Measurements from ENCODE around the gene CACHD1.

Gene CACHD1

DNA sequence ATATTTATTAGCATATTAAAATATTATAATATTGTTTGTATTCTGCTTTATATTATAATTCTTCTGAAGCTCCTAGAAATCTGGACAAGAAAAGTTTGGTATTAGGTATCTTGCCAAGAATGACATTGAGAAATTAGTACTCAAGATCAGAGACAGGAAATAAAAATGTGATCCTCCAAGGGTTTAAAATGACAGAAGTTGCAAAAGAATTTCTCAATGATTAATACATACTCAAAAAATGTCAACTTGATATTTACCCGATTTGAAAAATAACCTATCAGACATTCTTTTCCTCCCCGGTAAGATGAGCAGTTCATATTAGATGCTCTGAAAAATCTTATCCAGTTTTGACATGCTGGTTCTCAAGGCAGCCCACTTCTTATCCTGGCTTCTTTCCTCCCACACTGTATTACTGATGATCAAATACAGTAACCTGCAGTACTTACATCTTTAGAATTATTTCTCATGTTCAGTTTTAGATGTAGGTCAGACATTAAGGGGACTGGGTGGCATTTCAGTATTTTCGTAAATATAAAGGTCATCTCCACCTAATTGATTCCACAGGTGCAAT, 55.3 kb downstream of the CACHD1 start:
- no peak for DNase-seq

DNA sequence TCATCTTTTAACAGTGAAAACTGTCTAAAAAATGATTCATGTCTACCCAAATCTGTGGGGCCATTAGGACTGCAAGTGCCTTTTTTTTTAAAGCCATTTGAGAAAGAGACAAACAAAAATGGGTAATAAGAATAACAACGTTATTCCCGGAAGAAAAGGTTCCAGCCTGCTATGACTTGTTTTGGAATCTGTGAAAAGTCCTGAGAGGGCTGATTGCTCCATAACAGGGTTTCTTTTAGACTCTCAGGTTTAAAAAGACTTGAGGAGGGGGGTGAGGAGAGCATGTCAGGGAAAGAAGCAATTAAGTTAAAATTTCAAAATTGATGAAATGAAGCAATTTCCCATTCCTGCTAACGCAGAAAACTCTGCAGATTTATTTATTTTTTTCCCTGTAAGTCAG, 56.4 kb downstream of the CACHD1 start:
- DNase-seq, result no peak

DNA sequence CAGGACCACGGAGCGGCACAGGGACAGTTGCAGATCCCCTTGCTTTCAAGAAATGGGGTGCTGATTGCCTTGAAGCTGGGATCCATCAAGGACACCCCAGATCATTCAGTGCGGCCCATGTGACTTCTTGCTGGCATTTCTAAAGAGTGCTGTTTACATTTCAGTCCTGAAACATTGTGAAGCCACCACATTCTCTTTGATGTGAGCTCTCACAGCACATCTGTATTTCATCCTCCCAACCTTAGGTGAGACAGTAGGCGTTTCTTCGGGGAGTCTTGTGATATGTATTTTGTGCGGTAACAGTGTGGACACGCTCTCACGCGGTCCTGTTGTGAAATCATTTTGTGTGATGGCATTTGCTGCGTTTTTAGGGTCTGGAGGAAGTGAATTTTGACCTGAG, 57.2 kb downstream of the CACHD1 start:
- DNase-seq, result no peak

DNA sequence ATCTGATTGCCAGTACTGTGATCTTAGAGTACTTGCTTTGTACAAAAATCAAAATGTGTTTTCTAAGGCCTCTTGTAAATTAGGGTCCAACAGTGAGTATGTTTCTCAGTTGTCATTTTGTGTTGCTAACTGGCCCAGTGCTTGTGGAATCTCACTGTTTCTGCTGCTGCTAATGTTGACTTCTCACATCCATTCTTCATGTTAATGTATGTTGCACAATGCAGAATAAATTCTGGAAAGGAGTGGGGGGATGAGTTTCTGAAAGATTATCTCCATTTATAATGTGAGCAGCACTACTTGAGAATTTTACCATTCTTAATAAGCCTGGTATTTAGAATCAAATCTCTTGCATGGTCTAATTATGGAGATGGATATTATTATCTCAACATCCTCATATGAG, 57.9 kb downstream of the CACHD1 start:
- no peak for DNase-seq

DNA sequence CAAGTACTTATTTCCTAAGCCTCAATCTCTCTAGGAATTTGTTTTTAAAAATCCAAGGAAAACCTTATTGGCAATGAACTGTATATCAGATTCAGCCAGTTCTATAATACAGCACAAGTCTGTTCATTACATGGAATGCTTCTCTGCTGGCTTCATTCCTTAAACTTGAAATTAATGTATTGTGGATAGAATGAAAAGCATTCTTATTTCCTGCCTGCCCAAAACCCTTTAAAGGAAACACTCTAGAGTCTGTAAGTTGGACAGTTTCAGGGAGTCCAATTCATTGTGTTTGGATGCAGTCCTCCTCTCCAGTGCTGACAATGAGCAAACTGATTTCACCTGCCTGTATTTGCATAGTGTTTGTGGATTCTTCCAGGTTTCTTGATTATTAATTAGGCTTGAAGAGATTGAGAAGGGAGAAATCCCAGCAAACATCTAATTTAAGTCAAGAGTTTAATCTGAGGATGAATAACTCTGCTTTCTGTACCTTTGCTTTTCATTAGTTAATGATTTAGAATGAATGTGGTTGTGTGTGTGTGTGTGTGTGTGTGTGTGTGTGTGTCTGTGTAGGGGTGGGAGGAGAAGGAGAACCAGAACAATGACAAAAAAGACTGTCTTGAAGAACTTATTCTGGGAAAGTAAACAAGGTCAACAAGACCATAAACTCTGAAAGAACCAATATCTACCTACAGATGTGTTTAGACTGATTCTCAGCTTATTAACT, 61.2 kb downstream of the CACHD1 start:
- DNase-seq, result no peak

DNA sequence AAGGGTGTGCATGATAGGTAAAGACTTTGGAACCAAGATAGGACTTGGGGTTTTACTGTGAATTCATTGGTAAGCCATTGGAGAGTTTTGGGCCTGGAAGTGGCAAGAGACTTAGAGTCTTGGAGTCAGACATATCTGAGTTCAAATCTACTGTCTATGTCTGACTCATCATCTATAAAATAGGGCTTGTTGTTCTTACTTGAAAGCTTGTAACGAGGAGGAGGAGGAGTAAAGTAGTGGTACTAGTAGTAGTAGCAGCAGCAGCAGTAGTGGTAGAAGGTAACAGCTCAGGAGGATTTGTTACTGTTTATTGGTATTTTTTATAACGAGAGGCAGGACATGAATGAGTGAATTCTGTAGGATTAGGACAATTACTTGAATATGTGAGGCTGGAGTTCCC, 62.7 kb downstream of the CACHD1 start:
- DNase-seq, result no peak

DNA sequence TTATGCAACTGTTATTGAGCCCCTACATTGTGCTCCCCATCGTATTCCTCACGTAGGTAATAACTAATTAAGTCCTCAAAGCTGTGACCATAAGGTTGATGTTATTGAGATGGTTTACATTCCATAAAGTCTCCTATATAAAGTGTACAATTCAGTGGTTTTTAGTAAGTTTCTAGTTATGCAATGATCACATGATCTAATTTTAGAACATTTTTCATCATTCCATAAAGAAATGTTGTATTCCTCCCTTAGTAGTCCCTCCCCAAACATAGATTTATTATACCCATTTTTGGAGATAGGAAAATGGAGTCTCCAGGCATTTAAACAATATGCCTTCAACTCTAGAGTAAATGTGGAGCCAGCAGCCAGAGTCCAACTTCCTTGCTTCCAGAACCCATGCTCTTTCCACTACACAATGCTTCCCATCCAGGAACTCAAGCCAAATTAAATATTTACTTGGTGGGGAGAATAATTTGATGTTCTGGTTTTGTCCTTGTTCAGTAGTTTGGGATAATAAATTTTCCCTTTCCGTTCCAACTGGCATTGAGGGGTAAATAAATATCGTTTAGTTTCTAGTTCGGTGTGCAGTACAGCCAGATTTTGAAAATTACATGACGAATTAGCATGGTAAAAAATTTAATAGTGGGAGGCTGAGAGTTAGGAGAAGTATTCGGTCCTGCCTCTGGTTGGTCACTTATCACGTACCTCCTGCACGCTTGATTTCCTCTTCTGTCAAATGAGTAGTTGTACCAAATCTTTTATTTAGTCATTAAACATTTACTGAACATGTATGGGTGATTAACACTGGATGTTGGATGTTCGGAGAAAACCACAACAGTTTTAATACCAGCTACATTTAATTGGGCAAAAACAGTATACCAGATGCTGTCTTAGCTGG, 66.3 kb downstream of the CACHD1 start:
- no peak for DNase-seq

DNA sequence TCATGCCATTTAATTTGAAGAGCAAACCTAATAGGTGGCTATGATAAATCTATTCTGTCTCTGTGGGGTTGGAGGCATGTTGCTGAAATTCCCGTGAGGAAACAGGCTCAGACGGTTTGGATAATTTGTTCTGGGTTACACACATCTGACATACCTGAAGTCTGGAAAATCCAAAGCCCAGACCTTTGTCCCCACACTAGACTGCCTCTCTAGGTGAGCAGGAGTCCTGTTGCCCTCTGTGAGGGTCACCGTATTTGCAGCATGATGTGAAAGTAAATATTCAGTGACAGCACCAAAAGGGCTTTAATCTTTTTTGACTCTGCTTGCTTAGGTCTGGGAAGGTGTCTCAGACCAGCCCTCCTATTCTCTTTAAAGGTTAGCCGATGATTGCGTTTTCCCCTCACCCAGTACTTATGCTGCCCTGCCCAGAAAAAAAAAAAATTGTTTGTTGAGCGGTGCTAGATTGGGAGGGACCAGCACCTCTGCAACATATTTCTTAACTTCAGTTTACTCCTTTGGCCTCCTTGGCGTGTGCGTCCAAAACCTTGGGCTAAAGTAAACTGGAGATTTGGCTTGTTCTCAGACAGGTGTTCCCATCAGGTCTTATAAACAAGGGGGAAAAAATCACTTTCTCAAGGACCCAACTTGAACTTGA, 67.0 kb downstream of the CACHD1 start:
- DNase-seq, result no peak

DNA sequence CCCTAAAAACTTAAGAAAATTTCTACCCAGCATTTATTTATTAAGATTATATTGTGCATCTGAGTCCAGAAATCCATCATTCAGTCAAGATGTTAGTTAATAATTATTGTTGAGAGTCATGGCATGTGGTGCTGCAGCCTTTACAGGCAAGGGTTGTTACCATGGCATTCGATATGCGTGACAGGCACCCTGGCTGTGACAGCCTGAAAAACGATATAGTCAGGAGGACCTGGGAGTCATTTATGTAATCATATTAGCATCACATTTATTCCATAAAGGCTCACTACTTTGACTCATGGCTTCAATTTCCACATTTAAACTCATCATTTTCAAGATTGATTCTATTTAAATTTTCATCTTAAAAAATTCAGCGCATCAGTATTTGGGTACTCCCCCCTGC, 68.0 kb downstream of the CACHD1 start:
- no peak for DNase-seq

DNA sequence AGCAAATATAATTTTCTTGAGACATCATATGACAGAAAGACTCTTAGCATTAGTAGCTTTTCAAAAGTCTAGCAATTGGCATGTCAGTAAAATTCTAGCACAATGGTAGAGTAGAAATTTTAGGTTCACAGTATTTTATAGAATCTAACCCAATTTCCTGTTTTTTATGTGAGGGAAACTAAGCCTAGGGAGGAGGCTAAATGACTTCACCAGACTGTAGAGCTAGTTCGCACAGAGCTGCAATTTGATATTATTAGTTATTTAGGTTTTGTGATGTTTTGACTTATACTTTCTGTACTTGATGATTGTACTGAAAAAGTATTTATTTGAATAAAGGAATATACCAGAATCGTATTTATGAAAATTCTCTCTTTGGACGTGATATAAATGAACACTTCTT, 68.5 kb downstream of the CACHD1 start:
- DNase-seq, result no peak

DNA sequence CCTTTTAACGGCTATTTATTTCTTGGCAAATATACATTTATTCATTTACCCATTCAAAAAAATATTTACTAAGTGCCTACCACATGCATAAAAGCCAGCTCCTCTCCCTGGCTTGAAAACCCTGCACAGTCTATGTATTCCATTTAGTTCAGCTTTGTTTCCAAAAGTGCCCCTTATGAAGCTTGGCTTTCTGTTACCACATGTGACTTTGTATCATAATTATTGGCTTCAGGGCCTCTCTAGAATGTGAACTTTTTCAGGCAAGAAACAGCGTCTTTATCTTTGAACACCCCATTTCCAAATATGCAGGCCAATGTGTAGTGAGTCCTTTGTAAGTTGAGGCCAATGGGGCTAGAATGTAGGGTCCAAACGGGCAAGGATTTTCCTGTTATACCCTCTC, 69.4 kb downstream of the CACHD1 start:
- no peak for DNase-seq

DNA sequence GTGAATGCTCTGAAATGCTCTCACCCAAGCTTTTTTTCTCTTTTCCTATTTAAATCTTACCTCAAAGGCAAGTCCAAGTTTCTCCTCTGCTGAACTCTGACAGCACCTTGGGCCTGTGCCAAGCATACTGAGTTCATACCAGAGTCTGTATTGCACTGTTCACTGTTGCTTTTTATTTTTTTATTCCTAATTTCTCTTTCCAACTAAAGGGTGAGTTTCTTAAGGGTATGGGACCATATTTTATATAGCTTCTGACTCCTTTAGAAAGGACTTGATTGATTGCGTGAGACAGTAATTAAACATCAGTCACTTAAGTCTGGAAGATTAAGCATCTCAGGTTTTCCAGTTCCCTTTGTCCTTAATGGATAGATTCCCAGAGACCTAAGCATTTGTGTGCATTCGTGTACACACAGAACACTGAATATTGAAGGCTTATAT, 69.9 kb downstream of the CACHD1 start:
- no peak for DNase-seq

DNA sequence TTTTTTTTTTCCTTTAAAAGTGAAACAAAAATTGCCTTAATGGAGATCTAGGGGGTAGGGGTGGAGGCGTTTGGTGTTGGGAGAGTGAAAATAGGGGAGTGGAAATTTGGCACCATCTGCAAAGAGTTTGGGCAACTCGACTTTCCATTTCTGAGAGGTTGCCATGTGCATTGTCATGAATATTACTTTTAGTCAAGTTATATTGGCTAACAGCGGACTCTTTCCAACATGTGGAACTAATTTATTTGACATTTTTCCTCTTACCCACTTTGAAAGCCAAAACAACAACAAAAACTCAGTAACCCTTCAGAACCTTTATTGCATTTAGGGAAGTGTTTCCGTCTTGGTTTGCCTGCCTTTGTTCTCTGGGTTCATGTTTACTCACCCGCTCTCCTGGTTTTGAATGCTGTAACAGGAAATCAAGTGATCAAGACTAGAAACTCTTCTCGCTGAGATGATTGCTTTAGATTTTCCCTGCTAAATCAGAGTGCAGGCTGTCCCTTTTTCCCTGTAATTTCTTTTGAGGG, 70.4 kb downstream of the CACHD1 start:
- DNase-seq, result no peak

DNA sequence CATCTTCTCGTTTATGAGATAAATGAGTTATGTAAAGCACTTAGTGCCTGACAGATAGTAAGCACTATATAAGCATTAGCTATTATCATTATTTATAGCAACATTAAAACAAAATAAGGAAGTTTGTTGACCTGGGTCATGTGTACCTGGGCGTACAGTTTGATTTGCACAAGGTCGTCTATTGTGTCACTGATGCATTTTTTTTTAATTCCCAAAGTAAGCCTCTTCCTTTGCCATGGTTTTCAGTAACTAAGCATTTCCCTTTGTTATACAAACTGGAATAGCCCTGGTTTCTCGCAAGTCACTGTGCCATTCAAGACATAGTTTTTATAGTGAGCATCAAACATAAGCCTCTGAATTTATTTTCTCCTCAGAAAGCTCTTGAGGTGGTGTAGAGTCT, 72.2 kb downstream of the CACHD1 start:
- no peak for DNase-seq

DNA sequence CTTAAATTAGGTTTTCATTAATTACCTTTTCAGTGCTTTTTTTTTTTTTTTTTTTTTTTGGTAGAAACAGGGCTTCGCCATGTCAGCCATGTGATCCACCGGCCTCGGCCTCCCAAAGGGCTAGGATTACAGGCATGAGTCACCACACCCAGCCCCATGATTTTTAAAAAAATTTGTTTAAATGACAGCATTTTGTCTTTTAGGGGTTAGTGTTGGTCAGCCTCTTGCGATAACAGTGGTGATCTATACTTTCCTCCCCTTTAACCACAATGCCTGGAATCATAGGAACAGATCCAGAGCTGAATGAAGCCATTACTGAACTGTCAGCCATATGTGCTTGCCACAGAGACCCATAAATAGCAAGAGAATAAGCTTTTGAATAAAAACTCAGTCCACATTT, 73.9 kb downstream of the CACHD1 start:
- no peak for DNase-seq

DNA sequence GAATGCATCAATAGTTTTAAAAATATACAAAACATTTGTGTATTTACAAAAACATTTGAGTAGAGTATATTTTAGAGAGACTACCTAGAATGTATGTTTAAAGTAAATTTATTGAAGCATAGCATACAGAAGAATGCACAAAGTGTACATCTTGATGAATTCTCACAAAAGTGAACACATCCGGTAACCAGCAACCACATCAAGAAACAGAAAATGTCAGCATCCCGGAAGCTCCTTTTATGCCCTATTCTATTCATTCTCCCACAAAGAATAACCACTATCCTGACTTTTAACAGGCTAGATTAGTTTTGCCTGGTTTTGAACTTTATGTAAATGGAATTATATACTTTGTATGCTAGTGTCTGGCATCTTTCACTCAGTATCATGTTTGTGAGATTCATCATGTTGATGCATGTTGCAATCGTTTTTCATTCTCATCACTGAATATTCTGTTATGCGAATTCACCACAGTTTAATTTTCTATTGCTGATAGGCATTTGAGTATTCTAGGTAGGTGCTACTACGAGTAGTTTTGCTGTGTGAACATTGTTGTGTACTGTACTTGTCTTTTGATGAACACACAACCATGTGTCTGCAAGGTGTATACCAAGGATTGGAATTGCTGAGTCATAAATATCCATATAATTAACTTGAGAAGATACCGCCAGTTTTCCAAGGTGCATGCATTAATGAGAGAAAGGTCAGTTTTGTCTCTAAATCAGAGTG, 75.4 kb downstream of the CACHD1 start:
- DNase-seq, result peak; percentile 18

DNA sequence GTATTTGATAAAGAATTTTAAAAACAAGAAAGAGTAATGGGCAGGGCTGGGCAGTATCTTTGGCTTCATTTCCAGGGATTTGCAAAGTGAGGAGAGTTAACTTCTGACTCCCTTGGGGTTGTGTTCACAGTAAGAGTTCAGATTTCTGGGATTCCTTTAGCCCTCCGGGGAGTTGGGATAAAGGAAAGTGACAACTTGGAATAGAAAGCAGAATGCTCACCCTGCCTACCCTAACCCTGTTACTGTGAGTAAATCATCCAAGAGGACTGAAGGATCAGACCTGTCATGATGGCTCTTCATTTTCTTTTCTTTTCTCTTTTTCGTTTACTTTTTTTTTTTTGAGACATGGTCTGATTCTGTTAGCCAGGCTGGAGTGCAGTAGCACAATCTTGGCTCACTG, 76.1 kb downstream of the CACHD1 start:
- DNase-seq, result no peak

DNA sequence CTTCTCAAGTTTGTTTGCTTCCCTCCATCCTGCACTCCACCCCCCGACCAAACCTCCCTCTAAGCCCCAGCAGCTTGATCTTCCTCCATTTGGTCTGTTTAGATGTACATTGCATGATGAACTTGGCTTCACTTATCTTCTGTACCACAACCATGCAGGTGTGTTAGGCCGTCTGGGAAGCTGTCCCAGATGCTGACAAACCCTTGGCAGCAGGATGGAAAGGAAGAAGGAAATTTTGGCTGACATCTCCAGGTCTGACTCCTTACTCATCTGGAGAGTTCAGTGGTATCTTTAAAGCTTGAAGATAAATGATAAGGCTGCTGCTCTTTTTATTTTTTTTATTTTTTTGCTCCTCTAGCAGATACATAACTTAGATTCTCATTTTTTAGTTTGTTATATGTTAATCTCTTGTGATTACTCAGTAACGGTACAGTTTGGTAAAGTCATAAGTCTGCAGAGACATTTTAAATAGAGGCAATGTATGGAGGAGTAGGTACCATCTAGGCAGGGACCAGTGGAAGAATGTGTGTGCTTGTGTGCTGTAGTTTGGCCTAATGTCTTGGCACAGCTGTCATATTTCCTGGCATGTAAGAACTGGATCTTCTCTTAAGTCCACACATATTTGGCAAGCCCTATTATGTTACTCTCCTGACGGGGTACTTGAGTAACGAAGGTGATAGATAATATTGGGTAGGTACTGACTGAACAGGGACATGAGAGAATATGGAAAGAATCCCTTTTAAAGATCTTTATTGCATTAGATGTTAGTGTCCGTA, 79.7 kb downstream of the CACHD1 start:
- DNase-seq, result no peak

DNA sequence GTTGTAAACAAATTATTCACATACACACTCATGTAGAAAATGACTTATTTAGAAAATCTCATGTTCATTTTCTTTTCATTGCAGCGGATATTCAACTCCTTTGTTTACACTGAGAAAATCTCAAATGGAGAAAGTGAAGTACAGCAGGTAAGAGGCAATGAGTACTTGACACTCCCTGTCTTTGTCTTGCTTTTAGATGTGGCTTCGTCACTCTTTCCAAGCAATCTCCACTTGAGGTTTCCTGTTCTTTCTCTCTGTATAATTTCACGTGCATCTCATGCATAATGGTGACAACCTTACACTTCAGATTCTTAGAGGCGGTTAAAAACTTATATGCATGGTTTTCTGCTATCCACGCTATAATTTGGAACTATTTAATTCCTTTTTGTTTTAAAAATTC, 80.6 kb downstream of the CACHD1 start:
- DNase-seq, result peak; percentile 5

DNA sequence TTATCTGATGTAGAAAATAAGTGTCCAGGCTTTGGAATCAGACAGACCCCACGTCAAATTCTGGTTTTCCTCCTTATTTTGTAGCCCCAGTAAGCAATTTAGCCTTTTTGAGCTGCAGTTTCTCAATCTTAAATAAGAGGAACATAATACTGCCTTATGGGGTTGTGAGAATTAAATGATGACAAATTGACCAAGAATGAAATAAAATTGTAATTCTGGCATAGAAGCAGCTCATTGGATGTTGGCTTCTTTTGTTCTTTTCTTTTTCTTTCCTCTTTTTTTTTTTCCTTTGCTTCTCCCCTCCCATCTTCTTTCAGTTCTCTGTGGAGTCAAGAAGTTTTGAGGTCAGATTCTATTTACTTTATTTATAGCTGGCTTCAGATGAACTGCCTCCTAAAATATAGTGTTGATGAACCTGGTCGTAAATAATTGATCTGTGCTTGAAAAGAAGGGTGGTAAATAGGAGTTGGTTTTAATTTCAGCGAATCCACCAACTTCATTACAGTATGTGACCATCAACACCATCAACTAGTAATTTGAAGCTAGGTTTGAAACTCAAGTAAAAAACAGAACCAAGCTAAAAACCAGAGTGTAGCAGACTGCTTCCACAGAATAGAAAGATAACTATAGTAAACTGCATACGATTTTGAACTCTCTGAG, 81.1 kb downstream of the CACHD1 start:
- DNase-seq, result no peak

DNA sequence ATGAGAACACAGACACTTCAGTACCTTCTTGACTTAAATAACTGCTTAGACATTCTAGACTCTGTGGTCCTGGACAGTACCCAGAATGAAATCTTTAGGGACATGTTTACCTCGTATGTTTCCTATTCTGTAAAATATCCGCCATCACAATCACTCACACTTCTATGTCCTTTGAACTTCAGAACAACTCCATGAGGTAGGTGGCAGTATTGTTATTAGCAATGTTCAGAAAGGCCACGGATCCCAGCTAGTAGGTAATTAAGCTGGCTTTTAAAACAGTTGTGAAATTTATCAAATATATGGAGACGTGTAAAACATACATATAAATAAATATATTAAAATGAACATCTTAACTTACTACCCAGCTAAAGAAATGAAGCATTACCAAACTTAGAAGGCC, 83.4 kb downstream of the CACHD1 start:
- DNase-seq, result no peak

Measured in CD4-positive, alpha-beta T cell treated with Interleukin-12 subunit alpha and Interleukin-12 subunit beta, for 1 hour (primary cell).